OCI-LY3 (cell line): ENCODE measurements around the gene SPACA7.

Experiments
- H2AFZ ChIP-seq: fragments of 200-600, 300-600 bp; shearing (Covaris generic); 2 replicates; pipeline ENCODE4 v1.6.0; 2014; ENCODE audit warnings: antibody characterized with exemption, low read depth, low read length
- H3K27ac ChIP-seq: fragments of 200-600, 300-600 bp; sonication (generic); 2 replicates; pipeline ENCODE4 v1.5.1; 2014; ENCODE audit warnings: mild to moderate bottlenecking, low read length, moderate library complexity, mixed read lengths
- H3K27me3 ChIP-seq: fragments of 200-600, 300-600 bp; sonication (generic); 2 replicates; pipeline ENCODE4 v1.6.1; 2014; ENCODE audit warnings: low read depth, low read length, mixed read lengths
- H3K36me3 ChIP-seq: fragments of 200-600, 300-600 bp; sonication (generic); replicated peaks from 2 replicates; pipeline ENCODE3; 2014; ENCODE audit warnings: low read depth, low read length, mixed read lengths
- H3K4me1 ChIP-seq: fragments of 300-600, 200-600 bp; sonication (generic); 2 replicates; pipeline ENCODE4 v1.6.1; 2014; ENCODE audit warnings: low read length, mixed read lengths
- H3K4me2 ChIP-seq: fragments of 200-600, 300-600 bp; sonication (generic); 2 replicates; pipeline ENCODE4 v1.6.1; 2014; ENCODE audit warnings: low read length, mixed read lengths
- H3K4me3 ChIP-seq: fragments of 300-600, 200-600 bp; sonication (generic); 2 replicates; pipeline ENCODE4 v1.5.1; 2014; ENCODE audit warnings: antibody characterized with exemption, mild to moderate bottlenecking, low read length, moderate library complexity
- H3K79me2 ChIP-seq: fragments of 300-600, 200-600 bp; shearing (Covaris generic); 2 replicates; pipeline ENCODE4 v1.6.1; 2014; ENCODE audit warnings: mild to moderate bottlenecking, low read length, mixed read lengths
- H3K9ac ChIP-seq: fragments of 300-600, 200-600 bp; shearing (Covaris generic); 2 replicates; pipeline ENCODE4 v1.6.0; 2014; ENCODE audit warnings: mild to moderate bottlenecking, low read length, moderate library complexity
- H3K9me3 ChIP-seq: fragments of 200-600, 300-600 bp; shearing (Covaris generic); 2 replicates; pipeline ENCODE4 v1.6.1; 2014; ENCODE audit warnings: low read length, mixed read lengths; ENCODE audit not compliant: insufficient read depth
- H4K20me1 ChIP-seq: fragments of 200-600, 300-600 bp; sonication (generic); 2 replicates; pipeline ENCODE4 v1.6.1; 2016; ENCODE audit warnings: low read length, mixed read lengths; ENCODE audit not compliant: insufficient read depth
- EZH2phosphoT487 ChIP-seq: fragments of 200-600 bp; shearing (Covaris generic); IDR thresholded peaks from 2 replicates; pipeline ENCODE4 v1.6.1; 2018; ENCODE audit warnings: antibody characterized with exemption, mixed run types, low read depth
- TF ChIP-seq, protein P1 (sequence below): fragments of 200-600, 300-600 bp; sonication (generic); IDR thresholded peaks from 2 replicates; pipeline ENCODE4 v1.5.1; 2014; ENCODE audit warnings: antibody characterized with exemption, low read length, low read depth

Gene SPACA7

DNA sequence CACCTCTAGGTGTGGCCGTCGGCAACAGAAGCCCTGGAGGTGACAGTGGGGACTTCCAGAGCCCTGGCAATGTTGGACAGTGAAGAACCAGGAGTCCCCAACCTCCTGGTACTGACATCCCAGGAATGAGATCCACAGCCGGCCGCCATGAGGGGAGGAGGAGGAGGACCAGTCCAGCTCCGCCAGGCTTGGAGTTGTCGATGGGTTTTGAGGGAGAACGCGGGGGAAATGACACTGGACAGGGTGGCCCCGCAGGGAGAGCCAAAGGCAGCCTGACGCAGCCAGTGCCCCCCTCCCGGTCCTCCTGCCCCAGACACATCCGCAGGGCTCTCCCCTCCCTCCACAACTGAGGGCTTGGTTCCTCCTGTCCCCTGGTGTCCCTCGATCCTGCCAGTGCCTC, 57.9 kb downstream of the SPACA7 start:
- H2AFZ ChIP-seq = no peak overlapping the region
- H3K4me3 ChIP-seq = no peak overlapping the region
- H3K4me2 ChIP-seq = no peak overlapping the region
- no peaks in the 10 kb centered on the region for H3K4me1 ChIP-seq
- H3K79me2 ChIP-seq = no peaks in the 10 kb centered on the region
- no peak for TF ChIP-seq EZH2phosphoT487
- TF ChIP-seq, protein P1, sequence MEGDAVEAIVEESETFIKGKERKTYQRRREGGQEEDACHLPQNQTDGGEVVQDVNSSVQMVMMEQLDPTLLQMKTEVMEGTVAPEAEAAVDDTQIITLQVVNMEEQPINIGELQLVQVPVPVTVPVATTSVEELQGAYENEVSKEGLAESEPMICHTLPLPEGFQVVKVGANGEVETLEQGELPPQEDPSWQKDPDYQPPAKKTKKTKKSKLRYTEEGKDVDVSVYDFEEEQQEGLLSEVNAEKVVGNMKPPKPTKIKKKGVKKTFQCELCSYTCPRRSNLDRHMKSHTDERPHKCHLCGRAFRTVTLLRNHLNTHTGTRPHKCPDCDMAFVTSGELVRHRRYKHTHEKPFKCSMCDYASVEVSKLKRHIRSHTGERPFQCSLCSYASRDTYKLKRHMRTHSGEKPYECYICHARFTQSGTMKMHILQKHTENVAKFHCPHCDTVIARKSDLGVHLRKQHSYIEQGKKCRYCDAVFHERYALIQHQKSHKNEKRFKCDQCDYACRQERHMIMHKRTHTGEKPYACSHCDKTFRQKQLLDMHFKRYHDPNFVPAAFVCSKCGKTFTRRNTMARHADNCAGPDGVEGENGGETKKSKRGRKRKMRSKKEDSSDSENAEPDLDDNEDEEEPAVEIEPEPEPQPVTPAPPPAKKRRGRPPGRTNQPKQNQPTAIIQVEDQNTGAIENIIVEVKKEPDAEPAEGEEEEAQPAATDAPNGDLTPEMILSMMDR = no peak
- H3K27ac ChIP-seq = no peak overlapping the region
- peaks cover 20% of the 10 kb centered on the region; the same call in 1 of the 2 replicates for H3K27me3 ChIP-seq
- H3K36me3 ChIP-seq = no peaks in the 10 kb centered on the region
- peaks cover 19% of the 10 kb centered on the region; the same call in 1 of the 2 replicates for H3K9me3 ChIP-seq
- H4K20me1 ChIP-seq = no peaks in the 10 kb centered on the region
- no peak overlapping the region for H3K9ac ChIP-seq

DNA sequence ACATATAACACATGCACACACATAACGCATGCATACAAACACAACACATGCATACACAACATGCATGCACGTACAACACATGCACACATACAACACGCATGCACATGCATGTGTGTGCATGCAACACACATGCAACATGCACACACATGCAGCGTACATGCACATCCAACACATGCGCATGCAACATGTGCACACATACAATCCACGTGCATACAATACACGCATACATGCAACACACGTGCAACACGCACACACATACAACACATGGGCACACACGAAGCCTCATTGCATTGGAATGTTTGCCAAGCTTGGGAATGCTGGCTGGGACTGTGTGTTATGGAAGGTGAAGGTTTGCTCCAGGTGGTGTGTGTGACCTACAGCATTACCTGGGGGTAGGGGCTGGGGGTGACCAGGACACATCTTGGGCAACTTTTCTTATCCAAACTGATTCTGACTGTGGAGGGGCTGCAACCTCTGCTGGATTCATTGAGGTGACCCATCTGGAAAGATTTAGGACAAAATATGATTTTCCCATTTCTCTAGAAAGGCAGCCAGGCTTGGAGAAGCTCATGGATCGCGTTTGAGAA, 58.9 kb downstream of the SPACA7 start:
- Histone ChIP-seq H3K9me3 (0 out of 2 replicates have a peak, but pooled peaks cover 12% of the 10 kb centered on the region), H3K4me2 (no peak overlapping the region)
- TF ChIP-seq, protein P1 = no peak
- TF ChIP-seq EZH2phosphoT487 = no peak

DNA sequence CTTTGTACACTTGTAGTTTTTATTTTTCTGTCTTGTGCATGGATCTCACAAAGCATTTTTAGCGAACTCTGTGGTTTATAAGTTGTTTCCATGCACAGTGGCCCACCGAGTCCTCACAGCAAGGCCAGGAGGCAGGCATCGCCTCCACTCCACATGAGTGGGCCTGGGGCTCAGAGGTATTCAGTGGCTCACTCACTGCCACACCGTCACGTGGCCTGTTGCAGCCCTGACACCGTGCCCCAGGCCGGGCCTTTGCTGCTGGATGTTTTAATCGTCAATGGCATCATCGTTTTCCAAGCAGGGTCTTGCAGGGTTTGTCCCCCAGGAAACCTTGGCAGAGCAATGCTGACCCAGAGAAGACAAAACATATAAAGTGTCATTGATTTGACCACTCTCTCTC, 59.8 kb downstream of the SPACA7 start:
- H2AFZ ChIP-seq = no peak overlapping the region
- H3K4me1 ChIP-seq = no peaks in the 10 kb centered on the region
- no peaks in the 10 kb centered on the region for H3K79me2 ChIP-seq
- TF ChIP-seq, protein P1 = no peak
- TF ChIP-seq EZH2phosphoT487 = no peak
- H3K36me3 ChIP-seq = no peaks in the 10 kb centered on the region
- H4K20me1 ChIP-seq = no peaks in the 10 kb centered on the region
- no peak overlapping the region for H3K27ac ChIP-seq
- H3K9me3 ChIP-seq = 0 out of 2 replicates have a peak, but pooled peaks cover 12% of the 10 kb centered on the region
- no peak overlapping the region for H3K4me3 ChIP-seq
- no peak overlapping the region for H3K4me2 ChIP-seq
- no peak overlapping the region for H3K9ac ChIP-seq
- peaks cover 25% of the 10 kb centered on the region; the same call in 1 of the 2 replicates for H3K27me3 ChIP-seq

More for the DNA sequence above, 58.9 kb downstream of the SPACA7 start:
- H3K79me2 ChIP-seq = no peaks in the 10 kb centered on the region
- no peak overlapping the region for H3K9ac ChIP-seq
- no peaks in the 10 kb centered on the region for H3K36me3 ChIP-seq
- peaks cover 27% of the 10 kb centered on the region; the same call in 1 of the 2 replicates for H3K27me3 ChIP-seq
- H3K27ac ChIP-seq = no peak overlapping the region
- no peaks in the 10 kb centered on the region for H3K4me1 ChIP-seq
- no peaks in the 10 kb centered on the region for H4K20me1 ChIP-seq
- no peak overlapping the region for H2AFZ ChIP-seq
- no peak overlapping the region for H3K4me3 ChIP-seq

DNA sequence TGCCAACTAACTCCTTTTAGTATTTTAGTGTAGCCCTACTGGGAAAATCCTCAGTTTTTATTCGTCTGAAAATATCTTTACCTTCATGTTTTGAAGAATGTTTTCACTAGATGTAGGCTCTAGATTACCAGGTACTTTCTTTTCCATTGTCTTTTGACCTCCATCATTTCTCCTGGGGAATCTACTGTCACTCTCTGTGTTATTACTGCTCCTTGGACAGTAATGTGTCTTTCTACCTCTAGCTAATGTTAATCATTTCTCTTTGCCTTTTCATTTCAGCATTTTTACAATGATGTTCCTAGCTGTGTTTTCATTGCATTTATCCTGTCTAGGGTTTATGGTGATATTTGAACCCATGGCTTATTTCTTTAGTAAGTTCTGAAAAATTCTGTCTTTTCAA, 61.9 kb downstream of the SPACA7 start:
- no peaks in the 10 kb centered on the region for H3K79me2 ChIP-seq
- no peaks in the 10 kb centered on the region for H3K36me3 ChIP-seq
- H3K27ac ChIP-seq = no peak overlapping the region
- H3K9me3 ChIP-seq = 0 out of 2 replicates have a peak, but pooled peaks cover 12% of the 10 kb centered on the region
- TF ChIP-seq EZH2phosphoT487 = no peak
- TF ChIP-seq, protein P1 = no peak
- no peaks in the 10 kb centered on the region for H4K20me1 ChIP-seq
- peaks cover 17% of the 10 kb centered on the region; the same call in 1 of the 2 replicates for H3K27me3 ChIP-seq
- H3K4me1 ChIP-seq = no peaks in the 10 kb centered on the region
- H3K4me2 ChIP-seq = no peak overlapping the region
- no peak overlapping the region for H3K4me3 ChIP-seq
- no peak overlapping the region for H2AFZ ChIP-seq
- H3K9ac ChIP-seq = no peak overlapping the region
